Parathyroid adenoma (tissue), 2 donors: ENCODE measurements around the gene RBM19.

Experiments
- H2AFZ ChIP-seq: fragments of 300-600 bp; sonication (generic); one replicate; pipeline ENCODE4 v1.7.0; 2017; ENCODE audit warnings: antibody characterized with exemption, mild to moderate bottlenecking
- H3K27ac ChIP-seq: fragments of 300-600 bp; sonication (generic); one replicate; pipeline ENCODE4 v1.7.0; 2017
- H3K27me3 ChIP-seq: fragments of 300-600 bp; sonication (generic); one replicate; pipeline ENCODE4 v1.7.0; 2017; ENCODE audit warnings: low read length; ENCODE audit not compliant: control insufficient read depth, insufficient read depth
- H3K36me3 ChIP-seq: fragments of 300-600 bp; sonication (generic); one replicate; pipeline ENCODE4 v1.7.0; 2017; ENCODE audit warnings: low read length; ENCODE audit not compliant: control insufficient read depth, insufficient read depth
- H3K4me1 ChIP-seq: fragments of 300-600 bp; sonication (generic); one replicate; pipeline ENCODE4 v1.7.0; 2017; ENCODE audit warnings: control low read depth
- H3K4me2 ChIP-seq: fragments of 300-600 bp; sonication (generic); one replicate; pipeline ENCODE4 v1.7.0; 2017; ENCODE audit warnings: low read length
- H3K4me3 ChIP-seq: fragments of 300-600 bp; sonication (generic); one replicate; pipeline ENCODE4 v1.7.0; 2017; ENCODE audit warnings: low read depth, low read length
- H3K79me2 ChIP-seq: fragments of 300-600 bp; sonication (generic); one replicate; pipeline ENCODE4 v1.7.0; 2017; ENCODE audit warnings: control low read depth
- H3K9ac ChIP-seq: fragments of 300-600 bp; sonication (generic); one replicate; pipeline ENCODE4 v1.7.0; 2017; ENCODE audit warnings: mild to moderate bottlenecking
- H3K9me3 ChIP-seq: fragments of 300-600 bp; sonication (generic); one replicate; pipeline ENCODE4 v1.7.0; 2017; ENCODE audit warnings: low read length; ENCODE audit not compliant: control insufficient read depth
- TF ChIP-seq, protein P1 (sequence below): fragments of 300-600 bp; sonication (generic); IDR thresholded peaks from one replicate; pipeline ENCODE4 v1.7.0; 2017; ENCODE audit warnings: antibody characterized with exemption, mild to moderate bottlenecking
- donor health status: primary hyperparathyroidism.

Gene RBM19

DNA sequence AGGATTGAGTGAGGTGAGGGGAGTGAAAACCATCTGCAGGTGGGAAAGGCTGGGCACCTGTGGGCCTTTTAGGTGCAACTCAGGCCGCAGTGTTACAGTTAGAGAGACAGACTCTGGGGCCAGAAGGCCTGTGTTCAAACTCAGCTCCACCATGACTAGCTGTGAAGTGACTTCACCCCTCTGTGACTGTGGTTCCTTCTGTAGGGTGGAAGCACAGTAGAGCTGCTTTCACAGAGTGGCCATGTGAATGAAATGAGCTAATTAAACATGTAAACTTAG is 25.0 kb downstream of the RBM19 start:
- no peak overlapping the region for H3K9ac ChIP-seq
- no peaks in the 10 kb centered on the region for H3K27me3 ChIP-seq
- H3K36me3 ChIP-seq, result no peaks in the 10 kb centered on the region
- H3K27ac ChIP-seq, result no peak overlapping the region
- no peak overlapping the region for H2AFZ ChIP-seq
- no peak overlapping the region for H3K4me2 ChIP-seq
- H3K4me1 ChIP-seq, result no peaks in the 10 kb centered on the region
- no peaks in the 10 kb centered on the region for H3K79me2 ChIP-seq
- no peaks in the 10 kb centered on the region for H3K9me3 ChIP-seq
- TF ChIP-seq, protein P1, sequence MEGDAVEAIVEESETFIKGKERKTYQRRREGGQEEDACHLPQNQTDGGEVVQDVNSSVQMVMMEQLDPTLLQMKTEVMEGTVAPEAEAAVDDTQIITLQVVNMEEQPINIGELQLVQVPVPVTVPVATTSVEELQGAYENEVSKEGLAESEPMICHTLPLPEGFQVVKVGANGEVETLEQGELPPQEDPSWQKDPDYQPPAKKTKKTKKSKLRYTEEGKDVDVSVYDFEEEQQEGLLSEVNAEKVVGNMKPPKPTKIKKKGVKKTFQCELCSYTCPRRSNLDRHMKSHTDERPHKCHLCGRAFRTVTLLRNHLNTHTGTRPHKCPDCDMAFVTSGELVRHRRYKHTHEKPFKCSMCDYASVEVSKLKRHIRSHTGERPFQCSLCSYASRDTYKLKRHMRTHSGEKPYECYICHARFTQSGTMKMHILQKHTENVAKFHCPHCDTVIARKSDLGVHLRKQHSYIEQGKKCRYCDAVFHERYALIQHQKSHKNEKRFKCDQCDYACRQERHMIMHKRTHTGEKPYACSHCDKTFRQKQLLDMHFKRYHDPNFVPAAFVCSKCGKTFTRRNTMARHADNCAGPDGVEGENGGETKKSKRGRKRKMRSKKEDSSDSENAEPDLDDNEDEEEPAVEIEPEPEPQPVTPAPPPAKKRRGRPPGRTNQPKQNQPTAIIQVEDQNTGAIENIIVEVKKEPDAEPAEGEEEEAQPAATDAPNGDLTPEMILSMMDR, result no peak
- H3K4me3 ChIP-seq, result no peak overlapping the region

DNA sequence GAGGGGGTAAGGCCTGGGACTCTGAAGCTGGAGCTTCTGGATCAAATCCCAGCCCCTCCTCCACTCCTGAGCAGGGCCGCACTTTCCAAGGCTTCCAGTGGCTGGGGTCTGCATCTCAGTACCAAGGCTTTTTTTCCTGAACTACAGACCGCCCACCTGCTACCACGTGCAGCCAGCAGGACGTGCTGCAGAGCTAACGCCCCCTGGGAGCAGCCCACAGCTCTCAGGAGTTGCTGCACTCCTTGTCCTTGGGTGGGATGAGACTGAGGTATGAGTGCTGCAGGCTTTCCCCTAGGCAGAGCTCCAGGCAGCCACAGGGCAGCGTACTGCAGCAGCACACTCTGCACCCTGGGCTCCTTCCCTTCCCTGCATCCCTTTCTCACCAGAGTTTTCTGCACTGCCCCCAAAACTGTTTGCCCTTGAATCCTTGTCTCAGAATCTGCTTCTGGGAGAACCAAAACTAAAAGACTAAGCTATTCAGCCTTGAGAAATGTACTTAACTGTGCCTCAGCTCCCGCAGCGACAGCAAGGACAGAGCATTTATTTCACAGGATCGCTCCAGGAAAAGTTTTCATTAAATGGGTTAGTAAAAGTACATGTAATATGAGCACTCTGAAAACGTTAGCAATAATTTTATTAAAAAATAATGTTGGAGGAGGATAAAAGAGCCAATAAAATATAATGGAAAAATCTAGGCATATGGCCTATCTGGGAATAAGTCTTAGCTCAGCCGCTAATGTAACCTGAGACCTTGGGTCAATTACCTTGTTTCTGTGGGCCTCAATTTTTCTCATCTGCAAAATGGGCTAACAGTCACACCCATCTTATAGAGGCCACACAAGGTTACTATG is 25.5 kb downstream of the RBM19 start:
- H3K27me3 ChIP-seq, result no peaks in the 10 kb centered on the region
- H3K4me2 ChIP-seq, result no peak overlapping the region
- no peaks in the 10 kb centered on the region for H3K9me3 ChIP-seq
- no peak overlapping the region for H3K4me3 ChIP-seq
- no peaks in the 10 kb centered on the region for H3K4me1 ChIP-seq
- H3K9ac ChIP-seq, result no peak overlapping the region
- H3K79me2 ChIP-seq, result no peaks in the 10 kb centered on the region
- no peak overlapping the region for H3K27ac ChIP-seq
- no peak overlapping the region for H2AFZ ChIP-seq
- TF ChIP-seq, protein P1, result no peak
- H3K36me3 ChIP-seq, result no peaks in the 10 kb centered on the region

DNA sequence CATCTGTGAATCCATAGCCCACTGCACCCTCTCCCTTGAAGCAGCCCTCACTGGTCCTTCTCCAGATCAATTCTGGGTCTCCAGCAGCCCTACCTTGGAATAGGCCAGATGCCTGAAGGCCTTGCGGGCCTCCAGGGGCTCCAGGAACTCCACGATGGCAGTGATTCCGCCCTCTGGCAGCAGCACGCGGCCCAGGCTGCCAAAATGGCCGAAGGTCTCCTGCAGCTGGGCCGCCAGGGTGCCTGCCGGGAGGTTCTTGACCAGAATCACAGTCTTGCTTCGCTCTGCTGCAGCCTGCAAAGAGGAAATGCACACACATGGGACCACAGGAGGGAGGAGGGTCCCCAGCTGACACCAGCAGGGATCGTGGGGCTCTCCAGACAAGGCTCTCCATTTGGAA is 26.3 kb downstream of the RBM19 start:
- no peaks in the 10 kb centered on the region for H3K36me3 ChIP-seq
- no peaks in the 10 kb centered on the region for H3K4me1 ChIP-seq
- TF ChIP-seq, protein P1, result no peak
- no peak overlapping the region for H2AFZ ChIP-seq
- no peak overlapping the region for H3K4me3 ChIP-seq
- H3K79me2 ChIP-seq, result no peaks in the 10 kb centered on the region
- no peak overlapping the region for H3K27ac ChIP-seq
- H3K27me3 ChIP-seq, result no peaks in the 10 kb centered on the region
- H3K9me3 ChIP-seq, result no peaks in the 10 kb centered on the region
- H3K9ac ChIP-seq, result no peak overlapping the region
- H3K4me2 ChIP-seq, result no peak overlapping the region

DNA sequence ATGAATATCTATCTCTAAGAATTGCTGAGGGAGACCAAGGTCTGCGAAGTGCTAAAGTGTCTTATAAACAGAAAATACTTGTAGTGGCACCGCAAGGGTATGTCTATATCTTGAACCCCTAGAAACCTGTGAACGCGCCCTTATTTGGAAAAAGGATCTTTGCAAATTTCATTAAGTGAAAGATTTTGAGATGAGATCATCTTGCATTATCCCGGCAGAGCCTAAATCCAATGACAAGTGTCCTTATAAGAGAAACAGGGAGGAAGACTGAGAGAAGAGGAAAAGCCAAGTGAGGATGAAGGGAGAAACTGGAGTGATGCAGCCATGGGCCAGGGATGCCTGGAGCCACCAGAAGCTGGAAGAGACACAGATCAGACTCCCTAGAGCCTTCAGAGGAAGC is 27.7 kb downstream of the RBM19 start:
- Histone ChIP-seq H3K9ac (no peak overlapping the region), H3K9me3 (no peaks in the 10 kb centered on the region), H3K27me3 (no peaks in the 10 kb centered on the region), H3K4me1 (no peaks in the 10 kb centered on the region), H2AFZ (no peak overlapping the region), H3K27ac (no peak overlapping the region), H3K4me3 (no peak overlapping the region), H3K4me2 (no peak overlapping the region), H3K36me3 (no peaks in the 10 kb centered on the region), H3K79me2 (no peaks in the 10 kb centered on the region)
- TF ChIP-seq, protein P1, result no peak

DNA sequence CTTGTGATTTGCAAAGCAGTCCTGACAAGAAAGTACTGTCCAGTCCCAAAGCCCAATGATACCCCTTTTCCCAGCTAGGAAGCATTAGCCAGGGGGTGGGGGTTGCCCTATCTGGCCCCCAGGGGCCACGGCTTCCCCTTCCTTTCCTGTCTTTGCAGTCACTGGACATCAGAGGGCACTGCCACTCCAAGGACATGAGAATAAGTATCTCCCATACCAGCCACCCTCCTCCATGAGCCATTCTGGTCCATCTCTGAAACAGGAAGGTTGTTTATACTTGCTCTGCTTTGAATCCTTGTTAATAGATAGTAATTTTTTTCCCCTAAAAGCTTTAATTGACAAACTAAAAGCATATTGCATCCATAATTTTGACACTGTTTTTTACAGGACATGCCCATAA is 29.7 kb downstream of the RBM19 start:
- H3K27ac ChIP-seq, result no peak overlapping the region
- TF ChIP-seq, protein P1, result no peak
- H3K4me1 ChIP-seq, result no peaks in the 10 kb centered on the region
- no peak overlapping the region for H3K4me2 ChIP-seq
- no peaks in the 10 kb centered on the region for H3K9me3 ChIP-seq
- no peak overlapping the region for H2AFZ ChIP-seq
- H3K4me3 ChIP-seq, result no peak overlapping the region
- no peaks in the 10 kb centered on the region for H3K36me3 ChIP-seq
- H3K79me2 ChIP-seq, result no peaks in the 10 kb centered on the region
- H3K27me3 ChIP-seq, result no peaks in the 10 kb centered on the region
- no peak overlapping the region for H3K9ac ChIP-seq
